Subcutaneous abdominal adipose tissue (tissue), 5 donors: ENCODE data around the gene IFNAR1.
A peak's percentile ranks its signal among the peaks of the same experiment; 100 is the strongest.
"Not testable (repeated sequence)": the region's sequence is repeated elsewhere in the genome, so short reads cannot be mapped to it uniquely, and the experiment has no call there.

ENCODE experiments used
- H3K27ac ChIP-seq: one replicate; pipeline ENCODE4 v1.7.0; 2013; ENCODE audit warnings: low read depth, mild to moderate bottlenecking, inconsistent platforms, low read length, moderate library complexity
- H3K27me3 ChIP-seq, 5 donors: one replicate each; pipeline ENCODE4 v1.7.0; 2013; ENCODE audit warnings: low read length in 5 of 5, inconsistent platforms in 1 of 5; ENCODE audit not compliant: control insufficient read depth in 5 of 5, insufficient read depth in 4 of 5
- H3K36me3 ChIP-seq, 5 donors: one replicate each; pipeline ENCODE4 v1.7.0; 2013; ENCODE audit warnings: low read length in 5 of 5; ENCODE audit not compliant: control insufficient read depth in 5 of 5, insufficient read depth in 5 of 5
- H3K4me1 ChIP-seq, 5 donors: one replicate each; pipeline ENCODE4 v1.7.0; 2013; ENCODE audit warnings: low read length in 5 of 5, mild to moderate bottlenecking in 3 of 5, moderate library complexity in 1 of 5; ENCODE audit not compliant: control insufficient read depth in 5 of 5, insufficient read depth in 5 of 5
- H3K4me3 ChIP-seq, 5 donors: one replicate each; pipeline ENCODE4 v1.7.0; 2013; ENCODE audit warnings: low read length in 5 of 5, low read depth in 1 of 5
- H3K9ac ChIP-seq, 5 donors: one replicate each; pipeline ENCODE4 v1.7.0; 2013; ENCODE audit warnings: low read length in 5 of 5, mild to moderate bottlenecking in 4 of 5, moderate library complexity in 3 of 5
- H3K9me3 ChIP-seq, 5 donors: one replicate each; pipeline ENCODE4 v1.7.0; 2013; ENCODE audit warnings: low read length in 5 of 5; ENCODE audit not compliant: control insufficient read depth in 5 of 5
- donor health status: healthy.
- donor health status: healthy.
- donor health status: healthy.
- donor health status: healthy.
- donor health status: healthy.

The IFNAR1 gene

GRCh38 chr21:33380483-33380998 lies 55.8 kb downstream of the IFNAR1 start:
- Histone ChIP-seq H3K9me3 (no peaks in the 10 kb centered on the region), H3K36me3 (no peaks in the 10 kb centered on the region), H3K4me1 (peaks cover 12 to 43% (median 38%) of the 10 kb centered on the region in 5 donors), H3K27me3 (no peaks in the 10 kb centered on the region), H3K4me3 (no peak overlapping the region), H3K9ac (peak overlapping the region in 3 of 5 donors; percentile 25 to 57 (median 38)), H3K27ac (peak overlapping the region; percentile 84)

GRCh38 chr21:33381381-33381780 lies 56.6 kb downstream of the IFNAR1 start:
- Histone ChIP-seq H3K27ac (peak overlapping the region; percentile 84), H3K4me1 (peaks cover 12 to 43% (median 38%) of the 10 kb centered on the region in 5 donors)

GRCh38 chr21:33383056-33383888 lies 58.5 kb downstream of the IFNAR1 start:
- no peaks in the 10 kb centered on the region for H3K9me3 ChIP-seq
- H3K9ac ChIP-seq: peak overlapping the region in 4 of 5 donors; percentile 43 to 72 (median 57)
- H3K4me1 ChIP-seq: peaks cover 10 to 43% (median 38%) of the 10 kb centered on the region in 5 donors
- H3K27ac ChIP-seq: peak overlapping the region; percentile 83
- H3K27me3 ChIP-seq: no peaks in the 10 kb centered on the region
- H3K36me3 ChIP-seq: no peaks in the 10 kb centered on the region
- H3K4me3 ChIP-seq: peak overlapping the region; percentile 31 to 61 (median 42)

More at GRCh38 chr21:33381381-33381780, 56.6 kb downstream of the IFNAR1 start:
- H3K36me3 ChIP-seq, H3K27me3 ChIP-seq, H3K4me3 ChIP-seq, H3K9me3 ChIP-seq, H3K9ac ChIP-seq: not testable (repeated sequence)

- H3K4me3 ChIP-seq: no peak overlapping the region
- H3K36me3 ChIP-seq: no peaks in the 10 kb centered on the region
- peaks cover 8 to 37% (median 34%) of the 10 kb centered on the region in 5 donors for H3K4me1 ChIP-seq
- no peak overlapping the region for H3K9ac ChIP-seq
- H3K27me3 ChIP-seq: no peaks in the 10 kb centered on the region
- H3K9me3 ChIP-seq: no peaks in the 10 kb centered on the region
- H3K27ac ChIP-seq: no peak overlapping the region
Measured at GRCh38 chr21:33384841-33385331, 60.1 kb downstream of the IFNAR1 start.

GRCh38 chr21:33386222-33386784 lies 61.5 kb downstream of the IFNAR1 start:
- Histone ChIP-seq H3K27me3 (no peaks in the 10 kb centered on the region), H3K9me3 (no peaks in the 10 kb centered on the region), H3K36me3 (no peaks in the 10 kb centered on the region), H3K4me3 (no peak overlapping the region), H3K27ac (no peak overlapping the region), H3K9ac (no peak overlapping the region), H3K4me1 (peaks cover 2 to 23% (median 21%) of the 10 kb centered on the region in 5 donors)

- H3K4me1 ChIP-seq: peaks cover 2 to 22% (median 19%) of the 10 kb centered on the region in 5 donors
- no peak overlapping the region for H3K9ac ChIP-seq
- H3K36me3 ChIP-seq: no peaks in the 10 kb centered on the region
- no peak overlapping the region for H3K4me3 ChIP-seq
- no peak overlapping the region for H3K27ac ChIP-seq
- no peaks in the 10 kb centered on the region for H3K27me3 ChIP-seq
- no peaks in the 10 kb centered on the region for H3K9me3 ChIP-seq
Measured at GRCh38 chr21:33387294-33387693, 62.5 kb downstream of the IFNAR1 start.

GRCh38 chr21:33388188-33388587 lies 63.4 kb downstream of the IFNAR1 start:
- Histone ChIP-seq H3K36me3 (no peaks in the 10 kb centered on the region), H3K4me3 (no peak overlapping the region), H3K27ac (no peak overlapping the region), H3K9me3 (no peaks in the 10 kb centered on the region), H3K9ac (no peak overlapping the region), H3K27me3 (no peaks in the 10 kb centered on the region), H3K4me1 (peaks cover 0 to 22% (median 20%) of the 10 kb centered on the region in 5 donors)

- Histone ChIP-seq H3K4me1 (peaks cover 0 to 35% (median 27%) of the 10 kb centered on the region in 5 donors), H3K9ac (no peak overlapping the region), H3K27ac (no peak overlapping the region), H3K36me3 (no peaks in the 10 kb centered on the region), H3K9me3 (no peaks in the 10 kb centered on the region), H3K27me3 (no peaks in the 10 kb centered on the region), H3K4me3 (no peak overlapping the region)
Measured at GRCh38 chr21:33390479-33390878, 65.7 kb downstream of the IFNAR1 start.

- H3K4me3 ChIP-seq: no peak overlapping the region
Measured at GRCh38 chr21:33391656-33392055, 66.9 kb downstream of the IFNAR1 start.

More at GRCh38 chr21:33391656-33392055, 66.9 kb downstream of the IFNAR1 start:
- Histone ChIP-seq H3K9ac (no peak overlapping the region), H3K4me1 (peaks cover 3 to 46% (median 37%) of the 10 kb centered on the region in 5 donors), H3K27me3 (no peaks in the 10 kb centered on the region), H3K27ac (no peak overlapping the region), H3K36me3 (no peaks in the 10 kb centered on the region), H3K9me3 (no peaks in the 10 kb centered on the region)
